NB4 (cell line): Measurements from ENCODE around the gene SMPD1.

Experiments
- DNase-seq: peaks from one replicate; pipeline ENCODE4 v3.0.0; 2010; ENCODE audit warnings: low read depth
- H3K4me3 ChIP-seq: one replicate; pipeline ENCODE4 v1.5.1; 2011; ENCODE audit warnings: mild to moderate bottlenecking, low read depth, low read length, moderate library complexity
- CTCF ChIP-seq: IDR thresholded peaks from one replicate; pipeline ENCODE4 v1.5.1; 2012; ENCODE audit warnings: low read depth, low read length
- MYC ChIP-seq: IDR thresholded peaks from 2 replicates; pipeline ENCODE4 v1.6.1; 2011; ENCODE audit warnings: low read depth, low read length
- POLR2A ChIP-seq: IDR thresholded peaks from 2 replicates; pipeline ENCODE4 v1.6.1; 2011; ENCODE audit warnings: mild to moderate bottlenecking; ENCODE audit not compliant: insufficient read length; ENCODE audit errors: extremely low read depth
- TF ChIP-seq, protein P1 (sequence below): IDR thresholded peaks from 2 replicates; pipeline ENCODE4 v1.6.1; 2011; ENCODE audit warnings: low read depth, low read length

SMPD1 gene

GRCh38 chr11:6353367-6353987, 36.8 kb upstream of the SMPD1 start:
- TF ChIP-seq POLR2A (no peak), CTCF (peak; percentile 84)
- no peak overlapping the region for H3K4me3 ChIP-seq
- peak; percentile 56 for DNase-seq

- no peak overlapping the region for H3K4me3 ChIP-seq
- TF ChIP-seq MYC (no peak), POLR2A (no peak), CTCF (no peak)
- TF ChIP-seq, protein P1, sequence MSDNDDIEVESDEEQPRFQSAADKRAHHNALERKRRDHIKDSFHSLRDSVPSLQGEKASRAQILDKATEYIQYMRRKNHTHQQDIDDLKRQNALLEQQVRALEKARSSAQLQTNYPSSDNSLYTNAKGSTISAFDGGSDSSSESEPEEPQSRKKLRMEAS: no peak
- DNase-seq: no peak
Measured at GRCh38 chr11:6354651-6355485, 35.4 kb upstream of the SMPD1 start.

DNA sequence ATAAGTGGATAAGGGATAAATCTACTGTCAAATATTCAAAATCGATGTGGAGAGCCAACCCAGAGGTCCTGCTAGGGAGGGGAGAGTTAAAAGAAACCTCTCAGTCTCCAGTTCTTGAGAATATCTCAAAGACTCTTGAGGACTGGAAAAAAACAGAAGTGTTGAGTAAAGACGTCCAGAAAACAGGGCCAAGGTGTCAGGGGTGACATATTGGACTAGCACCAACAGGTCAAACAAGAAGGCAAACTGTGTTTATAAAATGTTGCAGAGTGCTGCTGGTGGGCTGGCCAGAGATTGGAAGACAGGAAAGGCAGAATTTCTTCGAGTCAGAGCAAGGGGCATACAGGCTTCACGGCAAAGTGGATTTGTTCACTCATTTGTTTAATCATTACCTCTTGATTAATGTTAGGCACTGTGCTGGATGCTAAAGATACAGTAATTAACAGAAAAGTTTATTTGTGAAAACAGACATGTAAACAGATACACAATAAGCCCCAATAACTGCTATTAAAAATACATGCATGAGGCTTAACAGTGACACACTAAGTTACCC, 33.7 kb upstream of the SMPD1 start:
- TF ChIP-seq CTCF: no peak
- no peak for TF ChIP-seq POLR2A
- TF ChIP-seq MYC: no peak
- TF ChIP-seq, protein P1: no peak

DNA sequence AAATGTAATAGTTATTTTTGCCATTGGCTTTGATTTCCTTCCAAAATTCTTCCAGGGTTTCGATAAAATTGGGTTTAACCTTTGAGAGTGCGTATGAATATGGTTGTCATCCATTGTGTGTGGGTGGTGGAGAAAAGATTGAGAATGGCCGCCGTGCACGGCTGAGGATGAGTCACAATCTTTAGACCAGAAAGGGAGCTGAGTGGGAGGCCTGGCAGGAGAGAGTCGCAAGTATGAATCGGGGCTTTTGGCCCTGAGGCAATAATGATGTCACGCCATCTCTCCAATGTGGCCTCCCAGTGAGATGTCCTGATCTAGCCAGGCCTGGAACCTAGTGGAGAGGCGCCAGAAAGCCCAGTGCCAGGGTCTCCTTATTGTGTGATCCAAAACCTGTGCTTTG, 33.1 kb upstream of the SMPD1 start:
- peak; percentile 46 for DNase-seq
- TF ChIP-seq, protein P1: no peak
- TF ChIP-seq MYC (no peak), CTCF (no peak), POLR2A (no peak)
- H3K4me3 ChIP-seq: no peak overlapping the region

More for the DNA sequence above, 33.7 kb upstream of the SMPD1 start:
- DNase-seq: no peak
- H3K4me3 ChIP-seq: no peak overlapping the region

- H3K4me3 ChIP-seq: no peak overlapping the region
- DNase-seq: no peak
- TF ChIP-seq POLR2A: no peak
- TF ChIP-seq, protein P1: no peak
- no peak for TF ChIP-seq MYC
- no peak for TF ChIP-seq CTCF
Measured at GRCh38 chr11:6360183-6360582, 30.1 kb upstream of the SMPD1 start.
